ENCODE results near the gene SGCD.
"Not testable (repeated sequence)": the region's sequence is repeated elsewhere in the genome, so short reads cannot be mapped to it uniquely, and the experiment has no call there.

Gene SGCD

GRCh38 chr5:156589104-156589945 lies 262.4 kb downstream of the SGCD start:
- no peak for DNase-seq

- DNase-seq = no peak
Observed at GRCh38 chr5:156589946-156590216, 262.9 kb downstream of the SGCD start.

DNA sequence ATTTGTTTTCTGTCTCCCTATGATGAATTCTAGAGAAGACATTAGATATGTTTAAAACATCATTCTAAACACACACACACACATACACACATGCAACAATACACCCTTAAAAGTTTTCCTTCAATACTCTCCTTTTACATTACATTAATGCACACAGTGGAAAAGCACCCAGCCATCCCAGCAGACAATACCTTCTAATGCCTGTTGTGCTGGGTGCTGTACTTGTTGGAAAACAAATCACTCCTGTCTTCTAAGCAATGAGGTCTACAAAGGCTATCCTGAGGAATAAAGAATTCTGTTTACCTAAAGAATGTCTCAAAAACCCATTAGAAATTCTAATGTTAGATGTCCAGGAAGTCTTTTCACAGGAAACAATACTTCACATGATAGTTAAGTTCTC lies 264.0 kb downstream of the SGCD start:
- DNase-seq = no peak

DNA sequence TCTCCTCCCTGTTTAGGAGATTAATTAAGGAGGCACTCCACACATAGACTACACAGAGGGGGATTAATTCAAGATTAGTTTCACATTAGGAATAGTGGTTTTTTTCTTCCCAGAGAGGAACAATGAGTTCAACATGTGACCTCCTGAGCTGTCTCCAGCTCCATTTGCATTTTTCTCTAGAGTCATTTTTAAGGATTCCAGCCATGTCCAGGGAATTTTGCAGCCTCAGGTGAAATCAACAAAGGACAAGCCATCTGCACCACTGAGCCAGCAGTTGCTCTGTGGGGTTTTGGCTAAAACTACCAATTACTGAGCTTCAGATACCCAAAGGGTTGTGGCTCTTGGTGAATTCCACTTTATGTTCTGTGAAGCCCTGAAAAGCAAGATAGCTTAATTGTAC lies 264.7 kb downstream of the SGCD start:
- DNase-seq = no peak

GRCh38 chr5:156593546-156593945 lies 266.6 kb downstream of the SGCD start:
- no peak for DNase-seq

DNA sequence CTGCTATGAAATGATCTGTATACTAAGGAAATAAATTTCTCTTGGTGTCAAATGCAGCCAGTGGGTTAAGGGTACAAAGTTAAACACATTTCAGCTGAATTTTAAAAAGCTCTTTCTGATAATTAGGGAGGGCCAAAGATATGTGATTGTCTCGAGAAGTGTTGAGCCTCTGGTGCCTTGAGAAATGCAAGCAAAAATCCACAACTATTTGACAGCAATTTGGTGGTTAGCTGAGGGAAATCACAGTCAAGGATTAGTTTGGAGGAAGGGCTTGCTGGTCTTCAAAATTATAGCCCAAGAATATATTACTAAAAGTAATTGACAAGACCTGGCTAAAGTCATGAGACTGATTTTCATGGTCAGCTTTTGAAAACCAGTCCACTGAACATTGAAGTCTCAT lies 267.4 kb downstream of the SGCD start:
- no peak for DNase-seq

GRCh38 chr5:156595132-156595787 lies 268.3 kb downstream of the SGCD start:
- no peak for DNase-seq

- DNase-seq = no peak
Observed at GRCh38 chr5:156597276-156597675, 270.3 kb downstream of the SGCD start.

- DNase-seq = no peak
Observed at GRCh38 chr5:156598964-156599363, 272.0 kb downstream of the SGCD start.

DNA sequence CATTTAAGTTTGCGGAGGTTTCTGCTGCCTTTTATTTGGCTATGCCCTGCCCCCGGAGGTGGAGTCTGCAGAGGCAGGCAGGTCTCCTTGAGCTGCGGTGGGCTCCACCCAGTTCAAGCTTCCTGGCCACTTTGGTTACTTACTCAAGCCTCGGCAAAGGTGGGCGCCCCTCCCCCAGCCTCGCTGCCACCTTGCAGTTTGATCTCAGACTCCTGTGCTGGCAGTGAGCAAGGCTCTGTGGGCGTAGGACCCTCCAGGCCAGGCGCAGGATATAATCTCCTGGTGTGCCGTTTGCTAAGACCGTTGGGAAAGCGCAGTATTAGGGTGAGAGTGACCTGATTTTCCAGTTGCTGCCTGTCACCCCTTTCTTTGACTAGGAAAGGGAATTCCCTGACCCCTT lies 283.6 kb downstream of the SGCD start:
- not testable (repeated sequence) for DNase-seq

DNA sequence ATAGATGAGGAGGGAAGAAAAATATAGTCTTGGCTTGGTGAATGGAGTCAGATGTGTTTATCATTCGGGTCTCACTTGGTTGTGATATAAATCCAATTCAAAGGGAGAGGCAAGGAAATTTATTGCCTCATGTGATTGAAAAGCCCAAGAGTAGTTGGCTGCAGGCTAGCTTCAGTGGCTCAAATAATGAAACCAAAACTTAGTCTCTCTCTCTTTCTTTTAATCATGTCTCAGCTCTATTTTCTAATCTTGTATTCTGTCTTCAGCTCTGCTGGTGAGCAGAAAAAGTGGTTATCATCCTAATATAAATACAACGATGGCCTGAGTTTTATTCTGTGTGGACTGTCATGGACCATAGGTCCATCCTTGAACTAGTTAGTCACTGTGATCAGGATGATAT lies 288.9 kb downstream of the SGCD start:
- DNase-seq = no peak

DNA sequence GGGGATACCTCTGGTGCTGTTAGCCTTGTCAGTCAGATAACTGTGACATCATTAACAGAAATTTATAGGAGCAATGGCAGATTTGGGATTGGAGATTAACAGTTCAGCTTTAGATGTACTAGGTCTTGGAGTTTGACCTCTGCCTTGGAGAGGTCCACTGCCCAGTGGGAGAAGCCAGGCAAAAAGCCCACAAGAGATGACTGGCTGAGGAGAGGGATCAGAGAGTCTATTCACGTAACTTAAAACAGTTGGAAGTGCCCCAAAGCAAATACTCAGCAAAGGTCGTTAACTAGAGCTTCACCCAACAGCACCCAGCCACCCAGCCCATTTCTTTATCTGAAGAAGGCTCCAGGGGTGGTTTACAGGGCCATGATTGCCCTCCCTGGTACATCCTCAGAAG lies 290.5 kb downstream of the SGCD start:
- no peak for DNase-seq

GRCh38 chr5:156618601-156619000 lies 291.6 kb downstream of the SGCD start:
- no peak for DNase-seq

DNA sequence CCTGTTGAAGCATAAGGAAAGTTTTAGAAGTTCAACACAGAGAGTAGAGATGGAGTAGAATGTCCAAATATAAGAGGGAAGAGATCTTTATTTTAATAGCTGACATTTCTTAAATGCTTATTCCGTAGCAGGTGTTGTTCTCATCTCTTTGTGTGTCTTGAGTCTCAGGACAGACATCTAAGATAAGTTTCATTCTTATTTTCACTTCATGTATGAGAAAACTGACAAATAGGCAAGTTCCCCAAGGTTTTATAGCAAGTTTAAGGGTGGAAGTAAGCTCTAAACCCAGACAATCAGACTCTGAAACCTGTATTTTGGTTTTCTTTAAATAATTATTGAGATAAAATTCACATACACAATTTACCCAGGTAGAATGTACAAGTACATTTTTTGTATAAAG lies 294.8 kb downstream of the SGCD start:
- no peak for DNase-seq

- DNase-seq = no peak
Observed at GRCh38 chr5:156623381-156624040, 296.5 kb downstream of the SGCD start.

GRCh38 chr5:156624686-156625085 lies 297.7 kb downstream of the SGCD start:
- DNase-seq = no peak

- DNase-seq = no peak
Observed at GRCh38 chr5:156628421-156628820, 301.5 kb downstream of the SGCD start.

DNA sequence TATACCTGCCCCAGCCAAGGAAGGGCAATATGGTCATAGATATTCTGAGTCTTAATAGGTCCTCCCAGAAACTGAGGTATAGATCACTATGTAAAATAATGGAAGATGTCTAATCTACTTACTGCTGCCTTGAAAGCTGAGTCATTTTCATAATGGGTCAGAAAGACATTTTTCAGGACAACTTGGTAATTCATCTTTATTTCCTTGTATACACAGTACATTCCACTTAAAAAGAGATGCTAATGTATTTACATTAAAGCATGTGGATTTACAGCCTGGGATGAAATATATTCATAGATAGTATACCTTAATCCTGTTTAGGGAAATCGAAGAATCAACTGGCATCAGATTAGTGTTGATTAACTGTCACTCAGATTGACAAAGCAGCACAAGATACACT lies 304.0 kb downstream of the SGCD start:
- DNase-seq = no peak

DNA sequence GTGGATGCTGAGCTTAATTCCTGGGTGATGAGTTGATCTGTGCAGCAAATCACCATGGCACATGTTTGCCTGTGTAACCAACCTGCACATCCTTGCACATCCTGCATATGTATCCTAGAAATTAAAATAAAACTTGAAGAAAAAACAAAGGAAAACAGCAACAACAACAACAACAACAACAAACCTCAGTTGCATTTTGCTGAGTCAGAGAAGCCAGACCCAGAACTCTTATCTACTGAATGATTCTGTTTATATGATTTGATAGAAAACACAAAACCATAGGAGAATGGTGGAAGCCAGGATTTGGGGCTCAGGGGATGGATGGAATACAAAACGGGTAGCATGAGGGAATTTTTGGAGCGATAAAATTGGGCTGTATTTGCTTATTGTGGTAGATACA lies 307.3 kb downstream of the SGCD start:
- no peak for DNase-seq

DNA sequence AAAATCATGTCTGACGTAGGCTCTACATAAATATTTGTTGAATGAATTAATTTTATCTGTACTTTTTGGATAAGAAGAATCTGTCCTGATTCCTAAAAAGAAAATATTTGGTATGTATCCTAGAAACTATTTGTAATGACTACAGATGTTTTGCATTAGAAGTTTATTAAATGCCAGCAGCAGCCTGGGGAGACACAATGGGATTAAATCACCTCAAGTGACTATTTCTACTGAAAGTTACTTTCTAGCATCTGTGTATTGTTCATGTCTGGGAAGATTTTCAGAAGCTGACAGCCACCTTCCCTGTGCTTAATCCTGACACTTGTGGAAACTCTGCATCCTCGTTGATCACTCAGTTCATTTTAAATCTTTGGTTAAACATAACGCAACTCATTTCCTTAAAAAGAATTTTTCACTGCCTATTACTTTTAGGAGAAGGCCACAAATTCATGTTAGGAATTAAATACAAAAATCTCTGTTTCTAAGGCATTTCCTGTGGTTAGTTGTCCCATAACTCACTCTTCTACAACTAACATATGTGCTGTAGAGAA lies 313.8 kb downstream of the SGCD start:
- no peak for DNase-seq

- no peak for DNase-seq
Observed at GRCh38 chr5:156641686-156642085, 314.7 kb downstream of the SGCD start.

GRCh38 chr5:156647034-156647451 lies 320.1 kb downstream of the SGCD start:
- DNase-seq = no peak

- DNase-seq = no peak
Observed at GRCh38 chr5:156654444-156654843, 327.5 kb downstream of the SGCD start.

GRCh38 chr5:156655732-156656131 lies 328.8 kb downstream of the SGCD start:
- DNase-seq = no peak
